ENCODE data around the gene ADARB1.

ADARB1 gene

GRCh38 chr21:45141507-45141906 is 67.1 kb downstream of the ADARB1 start:
- no peak for TF ChIP-seq CTCF (IDR thresholded peaks at IDR 0.05; ENCODE audit: low read length)
- no peak overlapping the region for H3K27ac ChIP-seq (ENCODE audit: low read depth, low read length, poor library complexity, severe bottlenecking)
- no peaks in the 10 kb centered on the region for H3K4me1 ChIP-seq (ENCODE audit: insufficient read depth, low read length, severe bottlenecking)
- no peaks in the 10 kb centered on the region for H3K79me2 ChIP-seq (ENCODE audit: insufficient read depth, low read length)
- H2AFZ ChIP-seq (ENCODE audit: low read length): no peak overlapping the region
- no peak overlapping the region for H3K9ac ChIP-seq (ENCODE audit: low read length)
- no peak overlapping the region for H3K4me2 ChIP-seq (ENCODE audit: low read length)
- H3K4me3 ChIP-seq (ENCODE audit: low read depth, low read length, poor library complexity, severe bottlenecking): no peak overlapping the region
- H3K9me3 ChIP-seq (ENCODE audit: low read length): no peaks in the 10 kb centered on the region
- no peaks in the 10 kb centered on the region for H3K9me2 ChIP-seq (ENCODE audit: low read depth, low read length)
- H3K27me3 ChIP-seq (ENCODE audit: insufficient read depth, low read length): no peaks in the 10 kb centered on the region
- no peaks in the 10 kb centered on the region for H3F3A ChIP-seq (ENCODE audit: insufficient read depth, low read length)
- no peaks in the 10 kb centered on the region for H4K20me1 ChIP-seq (ENCODE audit: insufficient read depth, low read length)
- no peaks in the 10 kb centered on the region for H3K36me3 ChIP-seq (ENCODE audit: insufficient read depth, low read length)

- Histone ChIP-seq H4K20me1 (ENCODE audit: insufficient read depth, low read length) (no peaks in the 10 kb centered on the region), H3K9me3 (ENCODE audit: low read length) (no peaks in the 10 kb centered on the region), H2AFZ (ENCODE audit: low read length) (no peak overlapping the region), H3K27me3 (ENCODE audit: insufficient read depth, low read length) (no peaks in the 10 kb centered on the region), H3K4me2 (ENCODE audit: low read length) (no peak overlapping the region), H3K4me1 (ENCODE audit: insufficient read depth, low read length, severe bottlenecking) (no peaks in the 10 kb centered on the region), H3K36me3 (ENCODE audit: insufficient read depth, low read length) (no peaks in the 10 kb centered on the region), H3K79me2 (ENCODE audit: insufficient read depth, low read length) (no peaks in the 10 kb centered on the region), H3K4me3 (ENCODE audit: low read depth, low read length, poor library complexity, severe bottlenecking) (no peak overlapping the region), H3K9ac (ENCODE audit: low read length) (no peak overlapping the region), H3K9me2 (ENCODE audit: low read depth, low read length) (no peaks in the 10 kb centered on the region), H3K27ac (ENCODE audit: low read depth, low read length, poor library complexity, severe bottlenecking) (no peak overlapping the region), H3F3A (ENCODE audit: insufficient read depth, low read length) (no peaks in the 10 kb centered on the region)
- TF ChIP-seq EZH2 (IDR thresholded peaks at IDR 0.05; ENCODE audit: borderline replicate concordance, low read length): no peak
- TF ChIP-seq CTCF (IDR thresholded peaks at IDR 0.05; ENCODE audit: low read length): no peak
Observed at GRCh38 chr21:45142469-45143308, 68.3 kb downstream of the ADARB1 start.

GRCh38 chr21:45143855-45144254 is 69.5 kb downstream of the ADARB1 start:
- Histone ChIP-seq H3K4me3 (ENCODE audit: low read depth, low read length, poor library complexity, severe bottlenecking) (no peak overlapping the region), H3K27me3 (ENCODE audit: insufficient read depth, low read length) (no peaks in the 10 kb centered on the region), H3K9me3 (ENCODE audit: low read length) (no peaks in the 10 kb centered on the region), H3K4me1 (ENCODE audit: insufficient read depth, low read length, severe bottlenecking) (no peaks in the 10 kb centered on the region), H3K9me2 (ENCODE audit: low read depth, low read length) (no peaks in the 10 kb centered on the region), H3K36me3 (ENCODE audit: insufficient read depth, low read length) (no peaks in the 10 kb centered on the region), H2AFZ (ENCODE audit: low read length) (no peak overlapping the region), H3F3A (ENCODE audit: insufficient read depth, low read length) (no peaks in the 10 kb centered on the region), H4K20me1 (ENCODE audit: insufficient read depth, low read length) (no peaks in the 10 kb centered on the region), H3K4me2 (ENCODE audit: low read length) (no peak overlapping the region), H3K27ac (ENCODE audit: low read depth, low read length, poor library complexity, severe bottlenecking) (no peak overlapping the region), H3K79me2 (ENCODE audit: insufficient read depth, low read length) (no peaks in the 10 kb centered on the region), H3K9ac (ENCODE audit: low read length) (no peak overlapping the region)
- TF ChIP-seq CTCF (IDR thresholded peaks at IDR 0.05; ENCODE audit: low read length) (no peak), EZH2 (IDR thresholded peaks at IDR 0.05; ENCODE audit: borderline replicate concordance, low read length) (no peak)

All from OCI-LY1 (cell line).